ENCODE results near the gene TRPM3. TPM values are rescaled to one million over a fixed set of nuclear protein-coding genes. Genes with fewer than 3 reads are reported as not detected.

Gene TRPM3
- total and polyA plus RNA-seq, 2 experiments from 2014 or later, result 0.24 TPM; not detected in 1

GRCh38 chr9:70911791-70912190, 209.6 kb downstream of the TRPM3 start:
- Histone ChIP-seq H3K9me3 (ENCODE audit: low read depth) (no peaks in the 10 kb centered on the region), H3K4me3 (no peak overlapping the region), H3K36me3 (no peaks in the 10 kb centered on the region), H3K27ac (no peak overlapping the region), H3K27me3 (no peaks in the 10 kb centered on the region), H3K4me1 (ENCODE audit: low read depth) (peaks cover 14% of the 10 kb centered on the region)
- TF ChIP-seq, protein P1, sequence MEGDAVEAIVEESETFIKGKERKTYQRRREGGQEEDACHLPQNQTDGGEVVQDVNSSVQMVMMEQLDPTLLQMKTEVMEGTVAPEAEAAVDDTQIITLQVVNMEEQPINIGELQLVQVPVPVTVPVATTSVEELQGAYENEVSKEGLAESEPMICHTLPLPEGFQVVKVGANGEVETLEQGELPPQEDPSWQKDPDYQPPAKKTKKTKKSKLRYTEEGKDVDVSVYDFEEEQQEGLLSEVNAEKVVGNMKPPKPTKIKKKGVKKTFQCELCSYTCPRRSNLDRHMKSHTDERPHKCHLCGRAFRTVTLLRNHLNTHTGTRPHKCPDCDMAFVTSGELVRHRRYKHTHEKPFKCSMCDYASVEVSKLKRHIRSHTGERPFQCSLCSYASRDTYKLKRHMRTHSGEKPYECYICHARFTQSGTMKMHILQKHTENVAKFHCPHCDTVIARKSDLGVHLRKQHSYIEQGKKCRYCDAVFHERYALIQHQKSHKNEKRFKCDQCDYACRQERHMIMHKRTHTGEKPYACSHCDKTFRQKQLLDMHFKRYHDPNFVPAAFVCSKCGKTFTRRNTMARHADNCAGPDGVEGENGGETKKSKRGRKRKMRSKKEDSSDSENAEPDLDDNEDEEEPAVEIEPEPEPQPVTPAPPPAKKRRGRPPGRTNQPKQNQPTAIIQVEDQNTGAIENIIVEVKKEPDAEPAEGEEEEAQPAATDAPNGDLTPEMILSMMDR (IDR thresholded peaks at IDR 0.05; ENCODE audit: low read depth, low read length), result no peak
- no peak for DNase-seq (ENCODE audit: low read depth in 1 of 2, low spot score in 1 of 2)

- Histone ChIP-seq H3K27ac (no peak overlapping the region), H3K36me3 (no peaks in the 10 kb centered on the region), H3K4me1 (ENCODE audit: low read depth) (peaks cover 14% of the 10 kb centered on the region), H3K27me3 (no peaks in the 10 kb centered on the region), H3K9me3 (ENCODE audit: low read depth) (no peaks in the 10 kb centered on the region), H3K4me3 (no peak overlapping the region)
- DNase-seq (ENCODE audit: low read depth in 1 of 2, low spot score in 1 of 2), result no peak
- TF ChIP-seq, protein P1 (IDR thresholded peaks at IDR 0.05; ENCODE audit: low read depth, low read length), result no peak
These were observed 210.8 kb downstream of the TRPM3 start for GRCh38 chr9:70910598-70910997.

DNA sequence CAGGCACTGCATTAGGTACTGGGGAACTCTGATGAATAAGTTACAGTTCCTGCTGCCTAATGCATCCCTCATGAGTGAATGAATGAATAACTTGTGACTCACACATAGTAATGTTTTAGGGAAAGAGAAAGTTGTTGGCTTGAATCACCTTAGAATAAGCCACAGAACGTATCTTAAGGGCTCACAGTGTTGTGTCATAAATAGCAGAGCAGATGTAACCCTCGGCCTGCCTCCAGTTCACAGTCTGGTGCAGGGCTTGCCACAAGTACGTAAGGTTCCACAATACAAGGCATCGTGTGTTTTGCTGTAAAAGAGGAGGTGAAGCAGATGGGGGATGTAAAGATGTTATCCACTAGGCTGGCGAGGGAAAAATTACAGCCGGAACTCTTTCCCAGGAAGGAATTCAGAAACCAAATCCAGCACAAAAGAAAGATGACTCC, 218.7 kb downstream of the TRPM3 start:
- Histone ChIP-seq H3K27ac (no peak overlapping the region), H3K36me3 (no peaks in the 10 kb centered on the region), H3K4me3 (no peak overlapping the region), H3K9me3 (ENCODE audit: low read depth) (no peaks in the 10 kb centered on the region), H3K27me3 (no peaks in the 10 kb centered on the region), H3K4me1 (ENCODE audit: low read depth) (no peaks in the 10 kb centered on the region)
- peak in 1 of 2 donors; percentile 97 for DNase-seq (ENCODE audit: low read depth in 1 of 2, low spot score in 1 of 2)
- TF ChIP-seq, protein P1 (IDR thresholded peaks at IDR 0.05; ENCODE audit: low read depth, low read length), result no peak

GRCh38 chr9:70902171-70902570, 219.2 kb downstream of the TRPM3 start:
- Histone ChIP-seq H3K9me3 (ENCODE audit: low read depth) (no peaks in the 10 kb centered on the region), H3K36me3 (no peaks in the 10 kb centered on the region), H3K4me3 (no peak overlapping the region), H3K4me1 (ENCODE audit: low read depth) (no peaks in the 10 kb centered on the region), H3K27me3 (no peaks in the 10 kb centered on the region), H3K27ac (no peak overlapping the region)
- TF ChIP-seq, protein P1 (IDR thresholded peaks at IDR 0.05; ENCODE audit: low read depth, low read length), result no peak
- peak in 1 of 2 donors; percentile 25 for DNase-seq (ENCODE audit: low read depth in 1 of 2, low spot score in 1 of 2)

GRCh38 chr9:70901746-70902145, 219.7 kb downstream of the TRPM3 start:
- DNase-seq (ENCODE audit: low read depth in 1 of 2, low spot score in 1 of 2), result peak in 1 of 2 donors; percentile 42
- H3K9me3 ChIP-seq (ENCODE audit: low read depth), result no peaks in the 10 kb centered on the region
- TF ChIP-seq, protein P1 (IDR thresholded peaks at IDR 0.05; ENCODE audit: low read depth, low read length), result no peak
- no peaks in the 10 kb centered on the region for H3K36me3 ChIP-seq
- no peak overlapping the region for H3K27ac ChIP-seq
- no peaks in the 10 kb centered on the region for H3K4me1 ChIP-seq (ENCODE audit: low read depth)
- no peaks in the 10 kb centered on the region for H3K27me3 ChIP-seq
- H3K4me3 ChIP-seq, result no peak overlapping the region

DNA sequence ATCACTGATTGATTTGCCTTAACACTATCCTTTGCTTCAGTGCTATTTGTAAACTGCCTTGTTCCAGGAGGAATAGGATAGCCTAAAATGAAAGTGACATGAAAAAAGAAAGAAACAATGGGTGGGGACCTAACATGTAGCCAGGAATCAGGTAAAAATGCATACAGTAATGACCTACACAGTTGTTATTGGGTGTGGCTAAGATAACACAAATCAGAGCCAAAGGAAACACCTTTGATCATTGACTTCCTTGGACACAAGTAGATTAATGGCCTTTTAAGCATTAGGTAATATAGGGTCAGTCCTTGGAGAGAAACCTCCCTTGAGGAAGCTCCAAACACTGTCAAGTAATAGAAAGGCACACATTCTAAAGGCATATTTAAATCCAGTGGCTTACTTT, 220.4 kb downstream of the TRPM3 start:
- TF ChIP-seq, protein P1 (IDR thresholded peaks at IDR 0.05; ENCODE audit: low read depth, low read length), result no peak

More for the DNA sequence above, 220.4 kb downstream of the TRPM3 start:
- Histone ChIP-seq H3K36me3 (no peaks in the 10 kb centered on the region), H3K4me3 (no peak overlapping the region), H3K4me1 (ENCODE audit: low read depth) (no peaks in the 10 kb centered on the region), H3K27me3 (no peaks in the 10 kb centered on the region), H3K9me3 (ENCODE audit: low read depth) (no peaks in the 10 kb centered on the region), H3K27ac (no peak overlapping the region)
- DNase-seq (ENCODE audit: low read depth in 1 of 2, low spot score in 1 of 2), result no peak
